ENCODE data around the gene ZNF275. TPM values are rescaled to one million over a fixed set of nuclear protein-coding genes. Genes with fewer than 3 reads are reported as not detected.

The ZNF275 gene
- total and polyA plus RNA-seq, 2 experiments from 2014 or later = 3.6 to 13.8 TPM

- TF ChIP-seq, protein P1, sequence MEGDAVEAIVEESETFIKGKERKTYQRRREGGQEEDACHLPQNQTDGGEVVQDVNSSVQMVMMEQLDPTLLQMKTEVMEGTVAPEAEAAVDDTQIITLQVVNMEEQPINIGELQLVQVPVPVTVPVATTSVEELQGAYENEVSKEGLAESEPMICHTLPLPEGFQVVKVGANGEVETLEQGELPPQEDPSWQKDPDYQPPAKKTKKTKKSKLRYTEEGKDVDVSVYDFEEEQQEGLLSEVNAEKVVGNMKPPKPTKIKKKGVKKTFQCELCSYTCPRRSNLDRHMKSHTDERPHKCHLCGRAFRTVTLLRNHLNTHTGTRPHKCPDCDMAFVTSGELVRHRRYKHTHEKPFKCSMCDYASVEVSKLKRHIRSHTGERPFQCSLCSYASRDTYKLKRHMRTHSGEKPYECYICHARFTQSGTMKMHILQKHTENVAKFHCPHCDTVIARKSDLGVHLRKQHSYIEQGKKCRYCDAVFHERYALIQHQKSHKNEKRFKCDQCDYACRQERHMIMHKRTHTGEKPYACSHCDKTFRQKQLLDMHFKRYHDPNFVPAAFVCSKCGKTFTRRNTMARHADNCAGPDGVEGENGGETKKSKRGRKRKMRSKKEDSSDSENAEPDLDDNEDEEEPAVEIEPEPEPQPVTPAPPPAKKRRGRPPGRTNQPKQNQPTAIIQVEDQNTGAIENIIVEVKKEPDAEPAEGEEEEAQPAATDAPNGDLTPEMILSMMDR (IDR thresholded peaks at IDR 0.05; ENCODE audit: low read depth, low read length) = no peak
- H3K9me3 ChIP-seq (ENCODE audit: low read depth) = no peaks in the 10 kb centered on the region
These were observed 9.0 kb downstream of the ZNF275 start for GRCh38 chrX:153342762-153343558.

DNA sequence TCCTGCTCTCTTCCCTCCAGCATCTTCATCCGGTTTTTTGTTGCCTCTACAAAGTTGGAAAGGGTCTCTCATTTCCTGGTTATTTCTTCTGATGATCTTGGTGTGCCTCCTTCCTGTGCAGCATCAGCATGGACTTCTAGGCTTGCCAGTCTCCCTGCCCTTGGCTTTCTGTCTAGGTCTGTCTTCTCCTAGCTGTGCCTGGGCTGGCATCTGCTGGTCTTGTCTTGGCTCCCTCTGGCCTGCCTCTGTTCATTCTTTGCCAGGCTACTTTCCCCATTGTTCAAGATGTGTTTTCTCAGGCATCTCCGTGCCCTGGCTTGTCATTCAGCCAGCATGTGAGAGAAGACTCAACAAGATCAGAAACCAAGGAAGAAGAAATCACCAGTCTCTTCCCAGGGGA is 9.7 kb downstream of the ZNF275 start:
- TF ChIP-seq, protein P1 (IDR thresholded peaks at IDR 0.05; ENCODE audit: low read depth, low read length) = no peak
- Histone ChIP-seq H3K27ac (no peak overlapping the region), H3K9me3 (ENCODE audit: low read depth) (no peaks in the 10 kb centered on the region)

More at GRCh38 chrX:153342762-153343558, 9.0 kb downstream of the ZNF275 start:
- H3K36me3 ChIP-seq = peaks cover 2% of the 10 kb centered on the region
- no peak overlapping the region for H3K4me3 ChIP-seq
- H3K4me1 ChIP-seq (ENCODE audit: low read depth) = no peaks in the 10 kb centered on the region
- H3K27ac ChIP-seq = no peak overlapping the region
- H3K27me3 ChIP-seq = no peaks in the 10 kb centered on the region
- DNase-seq (ENCODE audit: low read depth in 1 of 2, low spot score in 1 of 2) = no peak

GRCh38 chrX:153347530-153347929 is 13.6 kb downstream of the ZNF275 start:
- no peaks in the 10 kb centered on the region for H3K9me3 ChIP-seq (ENCODE audit: low read depth)
- TF ChIP-seq, protein P1 (IDR thresholded peaks at IDR 0.05; ENCODE audit: low read depth, low read length) = no peak
- DNase-seq (ENCODE audit: low read depth in 1 of 2, low spot score in 1 of 2) = no peak

More for the DNA sequence above, 9.7 kb downstream of the ZNF275 start:
- DNase-seq (ENCODE audit: low read depth in 1 of 2, low spot score in 1 of 2) = no peak
- no peak overlapping the region for H3K4me3 ChIP-seq
- no peaks in the 10 kb centered on the region for H3K4me1 ChIP-seq (ENCODE audit: low read depth)
- no peaks in the 10 kb centered on the region for H3K27me3 ChIP-seq
- H3K36me3 ChIP-seq = peaks cover 4% of the 10 kb centered on the region

GRCh38 chrX:153348421-153348820 is 14.5 kb downstream of the ZNF275 start:
- Histone ChIP-seq H3K36me3 (peaks cover 4% of the 10 kb centered on the region), H3K27me3 (no peaks in the 10 kb centered on the region), H3K4me1 (ENCODE audit: low read depth) (no peaks in the 10 kb centered on the region), H3K27ac (no peak overlapping the region), H3K4me3 (no peak overlapping the region), H3K9me3 (ENCODE audit: low read depth) (no peaks in the 10 kb centered on the region)
- DNase-seq (ENCODE audit: low read depth in 1 of 2, low spot score in 1 of 2) = no peak
- TF ChIP-seq, protein P1 (IDR thresholded peaks at IDR 0.05; ENCODE audit: low read depth, low read length) = no peak

More at GRCh38 chrX:153347530-153347929, 13.6 kb downstream of the ZNF275 start:
- no peak overlapping the region for H3K4me3 ChIP-seq
- no peaks in the 10 kb centered on the region for H3K4me1 ChIP-seq (ENCODE audit: low read depth)
- H3K36me3 ChIP-seq = peaks cover 4% of the 10 kb centered on the region
- H3K27ac ChIP-seq = no peak overlapping the region
- H3K27me3 ChIP-seq = no peaks in the 10 kb centered on the region

DNA sequence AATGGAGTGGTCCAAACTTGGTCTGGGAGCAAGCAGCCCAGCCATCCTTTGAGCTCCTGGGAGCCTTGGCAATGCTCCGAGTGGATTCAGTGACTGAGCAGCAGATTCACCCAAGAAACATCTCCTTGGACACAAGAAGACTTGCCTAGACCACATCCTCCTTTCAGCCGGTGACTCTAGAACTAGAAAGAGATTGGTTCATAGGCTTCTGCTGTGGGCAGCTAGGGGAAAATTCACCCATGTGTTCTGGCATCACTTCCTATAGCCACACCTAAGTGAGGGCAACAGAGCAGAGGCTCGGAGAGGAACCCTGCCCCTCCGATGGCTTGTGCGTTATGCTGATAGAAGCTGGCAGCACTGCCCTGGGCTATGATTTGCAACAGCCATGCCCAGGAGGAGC is 16.0 kb downstream of the ZNF275 start:
- H3K9me3 ChIP-seq (ENCODE audit: low read depth) = no peaks in the 10 kb centered on the region
- no peak overlapping the region for H3K4me3 ChIP-seq
- H3K27ac ChIP-seq = no peak overlapping the region
- H3K36me3 ChIP-seq = peaks cover 4% of the 10 kb centered on the region
- TF ChIP-seq, protein P1 (IDR thresholded peaks at IDR 0.05; ENCODE audit: low read depth, low read length) = no peak
- no peak for DNase-seq (ENCODE audit: low read depth in 1 of 2, low spot score in 1 of 2)
- no peaks in the 10 kb centered on the region for H3K4me1 ChIP-seq (ENCODE audit: low read depth)
- H3K27me3 ChIP-seq = no peaks in the 10 kb centered on the region
